SH-SY5Y (cell line): ENCODE data around the gene SEMA3C.

Experiments used
- GATA2 ChIP-seq: IDR thresholded peaks from 2 replicates; pipeline ENCODE4 v1.6.1; 2011; ENCODE audit warnings: mild to moderate bottlenecking, low read depth, low read length
- GATA3 ChIP-seq: IDR thresholded peaks from 2 replicates; pipeline ENCODE4 v1.6.1; 2011; ENCODE audit warnings: low read depth, mild to moderate bottlenecking, low read length, moderate library complexity

DNA sequence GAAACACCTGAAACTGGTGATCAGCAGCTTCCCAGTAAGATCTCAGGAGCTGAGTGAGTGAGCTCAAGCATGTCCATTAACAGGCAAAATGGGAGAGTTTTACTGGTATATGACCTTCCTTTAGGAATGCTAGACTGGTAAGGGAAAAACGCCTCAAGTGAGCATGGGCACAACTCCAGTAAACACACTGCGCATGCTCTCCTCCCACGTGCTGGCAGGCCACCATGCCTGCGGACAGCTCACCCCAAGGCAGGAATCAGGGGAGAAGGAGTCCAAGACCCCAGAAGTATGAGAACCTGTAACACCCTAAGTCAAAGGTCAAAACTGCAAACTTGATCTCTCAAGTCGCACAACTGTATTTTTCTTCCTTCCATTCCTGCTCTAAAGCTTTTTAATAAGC is 152.1 kb downstream of the SEMA3C start:
- TF ChIP-seq GATA3: no peak
- no peak for TF ChIP-seq GATA2
